ACHN (cell line): ENCODE results near the gene LRRC4C.
"Not testable (repeated sequence)": the region's sequence is repeated elsewhere in the genome, so short reads cannot be mapped to it uniquely, and the experiment has no call there.

Source experiments
- DNase-seq: peaks from one replicate; pipeline ENCODE4 v3.0.0-alpha.2; 2015
- in situ Hi-C: cut with HindIII; loops from 2 replicates; pipeline ENCODE4 v1.10.0; 2017; ENCODE audit warnings: low sequenced_read_pairs, low pct_ligation_motif_present, low pct_unique_long_range_greater_than_20kb

LRRC4C gene

GRCh38 chr11:40175980-40176379, 1283.5 kb downstream of the LRRC4C start:
- in situ Hi-C loops: no loop called here
- DNase-seq: no peak

GRCh38 chr11:40170078-40170477, 1289.4 kb downstream of the LRRC4C start:
- DNase-seq: no peak
- in situ Hi-C loops: no loop called here

GRCh38 chr11:40168414-40168813, 1291.0 kb downstream of the LRRC4C start:
- in situ Hi-C loops: no loop called here

GRCh38 chr11:40167805-40168204, 1291.6 kb downstream of the LRRC4C start:
- DNase-seq, in situ Hi-C loops: not testable (repeated sequence)

More at GRCh38 chr11:40168414-40168813, 1291.0 kb downstream of the LRRC4C start:
- DNase-seq: no peak

- in situ Hi-C loops: no loop called here
- DNase-seq: no peak
These were observed 1292.6 kb downstream of the LRRC4C start for GRCh38 chr11:40166892-40167291.

- DNase-seq: no peak
- in situ Hi-C loops: no loop called here
These were observed 1296.3 kb downstream of the LRRC4C start for GRCh38 chr11:40162901-40163883.

GRCh38 chr11:40161854-40162410, 1297.5 kb downstream of the LRRC4C start:
- in situ Hi-C loops: no loop called here

GRCh38 chr11:40160418-40160817, 1299.0 kb downstream of the LRRC4C start:
- in situ Hi-C loops: no loop called here
- no peak for DNase-seq

More at GRCh38 chr11:40161854-40162410, 1297.5 kb downstream of the LRRC4C start:
- DNase-seq: no peak

GRCh38 chr11:40149721-40150120, 1309.7 kb downstream of the LRRC4C start:
- in situ Hi-C loops: no loop called here
- no peak for DNase-seq

GRCh38 chr11:40140560-40140959, 1318.9 kb downstream of the LRRC4C start:
- no peak for DNase-seq
- in situ Hi-C loops: no loop called here

GRCh38 chr11:40139536-40139935, 1319.9 kb downstream of the LRRC4C start:
- DNase-seq: no peak
- in situ Hi-C loops: no loop called here

- DNase-seq: no peak
- in situ Hi-C loops: no loop called here
These were observed 1320.4 kb downstream of the LRRC4C start for GRCh38 chr11:40139066-40139465.

GRCh38 chr11:40134820-40135570, 1324.5 kb downstream of the LRRC4C start:
- in situ Hi-C loops: no loop called here

GRCh38 chr11:40133498-40133897, 1326.0 kb downstream of the LRRC4C start:
- DNase-seq: no peak
- in situ Hi-C loops: no loop called here

More at GRCh38 chr11:40134820-40135570, 1324.5 kb downstream of the LRRC4C start:
- no peak for DNase-seq

GRCh38 chr11:40132912-40133311, 1326.5 kb downstream of the LRRC4C start:
- DNase-seq: no peak
- in situ Hi-C loops: no loop called here

- no peak for DNase-seq
- in situ Hi-C loops: no loop called here
These were observed 1329.0 kb downstream of the LRRC4C start for GRCh38 chr11:40130427-40130826.

GRCh38 chr11:40129266-40129665, 1330.2 kb downstream of the LRRC4C start:
- peak; percentile 10 for DNase-seq

GRCh38 chr11:40125054-40125453, 1334.4 kb downstream of the LRRC4C start:
- in situ Hi-C loops: no loop called here
- no peak for DNase-seq

More at GRCh38 chr11:40129266-40129665, 1330.2 kb downstream of the LRRC4C start:
- in situ Hi-C loops: no loop called here

GRCh38 chr11:40119661-40120060, 1339.8 kb downstream of the LRRC4C start:
- in situ Hi-C loops: no loop called here
- no peak for DNase-seq
